H1 (cell line): ENCODE measurements around the gene PAX8. TPM values are rescaled to one million over a fixed set of nuclear protein-coding genes. Genes with fewer than 3 reads are reported as not detected.
A peak's percentile ranks its signal among the peaks of the same experiment; 100 is the strongest.

ENCODE experiments used
- CTCF ChIA-PET: fragments of 300-600 bp; sonication (Branson Sonifier 250); formaldehyde crosslinking; loops from one replicate; lab custom pipeline; 2021; ENCODE audit not compliant: partially characterized antibody; lab: Charles Lee
- POLR2A ChIA-PET: fragments of 300-600 bp; sonication (Branson Sonifier 250); formaldehyde crosslinking; loops from one replicate; lab custom pipeline; 2021; ENCODE audit warnings: inconsistent platforms; ENCODE audit not compliant: partially characterized antibody; lab: Charles Lee
- DNase-seq, 2 experiments: peaks; one replicate each; pipeline versions ENCODE4 v3.0.0 to v3.0.0-alpha.2; 2010 to 2022; ENCODE audit warnings: low spot score in 2 of 2, low read depth in 1 of 2, mixed read lengths in 1 of 2
- FAIRE-seq: peaks from 2 replicates; lab custom pipeline; 2011; peaks lifted over from hg19 to GRCh38; lab: Jason Lieb, UNC
- H2AFZ ChIP-seq: 2 replicates; pipeline ENCODE4 v1.8.1; 2012; ENCODE audit warnings: low read length, inconsistent platforms
- H2AK5ac ChIP-seq: 2 replicates; pipeline ENCODE4 v1.6.1; 2013; ENCODE audit warnings: low read depth, low read length
- H2BK120ac ChIP-seq: replicated peaks from 2 replicates; pipeline ENCODE3; 2013; ENCODE audit warnings: low read depth, low read length, inconsistent platforms
- H2BK12ac ChIP-seq: 2 replicates; pipeline ENCODE4 v1.6.1; 2013; ENCODE audit warnings: low read depth, low read length
- H2BK15ac ChIP-seq: 2 replicates; pipeline ENCODE4 v1.6.1; 2013; ENCODE audit warnings: low read length
- H2BK20ac ChIP-seq: 2 replicates; pipeline ENCODE4 v1.6.1; 2013; ENCODE audit warnings: low read length
- H2BK5ac ChIP-seq: 2 replicates; pipeline ENCODE4 v1.6.1; 2013; ENCODE audit warnings: low read depth, low read length
- H3K14ac ChIP-seq: 2 replicates; pipeline ENCODE4 v1.6.1; 2013; ENCODE audit warnings: inconsistent platforms; ENCODE audit not compliant: insufficient read length
- H3K18ac ChIP-seq: 2 replicates; pipeline ENCODE4 v1.6.1; 2013; ENCODE audit warnings: low read length; ENCODE audit errors: extremely low read depth
- H3K23ac ChIP-seq: 2 replicates; pipeline ENCODE4 v1.6.1; 2013; ENCODE audit warnings: inconsistent platforms; ENCODE audit not compliant: insufficient read length
- H3K23me2 ChIP-seq: 2 replicates; pipeline ENCODE4 v1.6.1; 2013; ENCODE audit warnings: low read depth, low read length
- H3K27ac ChIP-seq: 2 replicates; pipeline ENCODE4 v1.6.1; 2011; ENCODE audit warnings: low read depth, low read length, inconsistent platforms
- H3K27me3 ChIP-seq, 4 experiments: replicated peaks in 1 of 4; 1 replicate in 1 of 4; 2 replicates in 3 of 4; pipeline versions ENCODE4 v1.6.1 to v1.8.1; 2011 to 2013; ENCODE audit warnings: low read length in 3 of 4, mild to moderate bottlenecking in 3 of 4, inconsistent platforms in 2 of 4, mixed read lengths in 2 of 4, moderate library complexity in 1 of 4; ENCODE audit not compliant: control insufficient read depth in 3 of 4, insufficient read depth in 3 of 4; ENCODE audit errors: extremely low read depth in 1 of 4
- H3K36me3 ChIP-seq, 4 experiments: 2 replicates each; pipeline versions ENCODE4 v1.6.1 to v1.8.1; 2011 to 2013; ENCODE audit warnings: mild to moderate bottlenecking in 4 of 4, low read length in 3 of 4, moderate library complexity in 2 of 4, control low read depth in 1 of 4, inconsistent platforms in 1 of 4; ENCODE audit not compliant: insufficient read depth in 4 of 4, control insufficient read depth in 2 of 4
- H3K4ac ChIP-seq: replicated peaks from 2 replicates; pipeline ENCODE3; 2013; ENCODE audit warnings: low read length, low read depth, mixed read lengths, inconsistent platforms; ENCODE audit not compliant: insufficient read length
- H3K4me1 ChIP-seq, 4 experiments: replicated peaks in 1 of 4; 1 replicate in 1 of 4; 2 replicates in 3 of 4; pipeline versions ENCODE4 v1.6.1 to v1.8.1; 2011 to 2013; ENCODE audit warnings: low read length in 3 of 4, inconsistent platforms in 2 of 4, mixed read lengths in 1 of 4; ENCODE audit not compliant: insufficient read depth in 4 of 4, control insufficient read depth in 3 of 4
- H3K4me2 ChIP-seq, 2 experiments: 2 replicates each; pipeline versions ENCODE4 v1.6.1 to v1.8.1; 2011 to 2013; ENCODE audit warnings: low read depth in 2 of 2, low read length in 2 of 2, control low read depth in 1 of 2, inconsistent platforms in 1 of 2, mild to moderate bottlenecking in 1 of 2; ENCODE audit not compliant: insufficient read depth in 1 of 2
- H3K4me3 ChIP-seq, 4 experiments: fragments of 200-600, 300-600 bp in 1 of 4; sonication (generic), shearing (Covaris generic), sonication (Bioruptor Twin) in 1 of 4; 2 replicates each; pipeline versions ENCODE4 v1.5.1 to v1.8.1; 2011 to 2016; ENCODE audit warnings: low read length in 4 of 4, low read depth in 3 of 4, control low read depth in 2 of 4, inconsistent platforms in 2 of 4, mild to moderate bottlenecking in 2 of 4, mixed read lengths in 1 of 4, moderate library complexity in 1 of 4; ENCODE audit not compliant: insufficient read depth in 2 of 4; ENCODE audit errors: extremely low read depth in 1 of 4
- H3K56ac ChIP-seq: replicated peaks from 2 replicates; pipeline ENCODE3; 2013; ENCODE audit warnings: low read depth, mild to moderate bottlenecking, mixed read lengths, low read length, inconsistent platforms; ENCODE audit not compliant: insufficient read length
- H3K79me1 ChIP-seq: 2 replicates; pipeline ENCODE4 v1.6.1; 2013; ENCODE audit warnings: low read depth, low read length, control low read depth
- H3K79me2 ChIP-seq, 2 experiments: 2 replicates each; pipeline versions ENCODE4 v1.6.1 to v1.8.1; 2012 to 2013; ENCODE audit warnings: low read length in 2 of 2, mild to moderate bottlenecking in 2 of 2, inconsistent platforms in 1 of 2; ENCODE audit not compliant: insufficient read depth in 2 of 2, control insufficient read depth in 1 of 2
- H3K9ac ChIP-seq, 4 experiments: replicated peaks in 1 of 4; 1 replicate in 1 of 4; 2 replicates in 3 of 4; pipeline versions ENCODE4 v1.6.1 to v1.8.1; 2011 to 2013; ENCODE audit warnings: low read depth in 3 of 4, low read length in 3 of 4, control low read depth in 2 of 4, mild to moderate bottlenecking in 2 of 4, moderate library complexity in 2 of 4, inconsistent platforms in 1 of 4; ENCODE audit errors: extremely low read depth in 1 of 4
- H3K9me3 ChIP-seq, 2 experiments: 2 replicates each; pipeline versions ENCODE4 v1.6.1 to v1.8.1; 2012 to 2013; ENCODE audit warnings: mild to moderate bottlenecking in 2 of 2, moderate library complexity in 2 of 2, control low read depth in 1 of 2, inconsistent platforms in 1 of 2, low read depth in 1 of 2, low read length in 1 of 2, mixed read lengths in 1 of 2; ENCODE audit not compliant: insufficient read depth in 2 of 2
- H4K20me1 ChIP-seq, 2 experiments: replicated peaks in 1 of 2; 2 replicates each; pipeline versions ENCODE3 to v1.8.1; 2011 to 2013; ENCODE audit warnings: inconsistent platforms in 2 of 2, low read length in 2 of 2, mild to moderate bottlenecking in 1 of 2; ENCODE audit not compliant: insufficient read depth in 2 of 2, control insufficient read depth in 1 of 2
- H4K5ac ChIP-seq: 2 replicates; pipeline ENCODE4 v1.6.1; 2013; ENCODE audit warnings: low read length, low read depth, mixed read lengths, inconsistent platforms; ENCODE audit not compliant: insufficient read length
- H4K8ac ChIP-seq: 2 replicates; pipeline ENCODE4 v1.8.0; 2013; ENCODE audit warnings: mild to moderate bottlenecking, moderate library complexity, low read length, inconsistent platforms; ENCODE audit not compliant: insufficient read depth; ENCODE audit errors: extremely low read depth
- H4K91ac ChIP-seq: replicated peaks from 2 replicates; pipeline ENCODE3; 2013; ENCODE audit warnings: low read length, mixed read lengths, inconsistent platforms; ENCODE audit not compliant: insufficient read length
- CBX5 ChIP-seq: fragments of 300-800, 300-1000 bp; sonication (generic); IDR thresholded peaks from 2 replicates; pipeline ENCODE4 v1.7.1; 2016; ENCODE audit warnings: antibody characterized with exemption, low read length, low read depth
- CREB1 ChIP-seq: IDR thresholded peaks from 2 replicates; pipeline ENCODE4 v1.6.1; 2012; ENCODE audit warnings: inconsistent platforms
- EP300 ChIP-seq, 2 experiments: IDR thresholded peaks; 1 replicate in 1 of 2; 2 replicates in 1 of 2; pipeline ENCODE4 v1.6.1; 2011 to 2012; ENCODE audit warnings: low read depth in 2 of 2, low read length in 2 of 2, mild to moderate bottlenecking in 2 of 2, borderline replicate concordance in 1 of 2, inconsistent platforms in 1 of 2, moderate library complexity in 1 of 2
- NANOG ChIP-seq: IDR thresholded peaks from 2 replicates; pipeline ENCODE4 v1.6.1; 2011; ENCODE audit warnings: low read length, low read depth, mild to moderate bottlenecking, inconsistent platforms; ENCODE audit not compliant: insufficient read depth, poor library complexity, severe bottlenecking
- POLR2A ChIP-seq, 2 experiments: IDR thresholded peaks; 1 replicate in 1 of 2; 2 replicates in 1 of 2; pipeline ENCODE4 v1.6.1; 2011; ENCODE audit warnings: low read depth in 2 of 2, low read length in 2 of 2, mild to moderate bottlenecking in 2 of 2; ENCODE audit errors: control extremely low read depth in 1 of 2
- POLR2AphosphoS5 ChIP-seq: IDR thresholded peaks from 2 replicates; pipeline ENCODE4 v1.6.1; 2011; ENCODE audit warnings: low read depth, low read length
- RBBP5 ChIP-seq: IDR thresholded peaks from 2 replicates; pipeline ENCODE4 v1.7.1; 2012; ENCODE audit warnings: low read depth, mild to moderate bottlenecking, inconsistent platforms, low read length, moderate library complexity, borderline replicate concordance
- SIN3A ChIP-seq, 2 experiments: IDR thresholded peaks in 1 of 2; conservative IDR thresholded peaks in 1 of 2; 2 replicates each; pipeline ENCODE4 v1.6.1; 2011 to 2012; ENCODE audit warnings: low read length in 2 of 2, improper control_type of control experiment in 1 of 2, low read depth in 1 of 2, mild to moderate bottlenecking in 1 of 2
- SUZ12 ChIP-seq: fragments of 200-600 bp; sonication (generic); IDR thresholded peaks from 2 replicates; pipeline ENCODE4 v1.6.1; 2012; ENCODE audit warnings: mild to moderate bottlenecking, inconsistent platforms, low read length, moderate library complexity, mixed read lengths
- ZNF274 ChIP-seq: IDR thresholded peaks from 2 replicates; pipeline ENCODE4 v1.7.0; 2012; ENCODE audit warnings: low read length, borderline replicate concordance; ENCODE audit errors: extremely low read depth
- WGBS, 2 experiments: shearing (Covaris generic) in 1 of 2; methylation state at CpG; one replicate each; pipeline versions ENCODE4 v1.1.6 to v1.1.7; 2013 to 2015; ENCODE audit warnings: low lambda C conversion rate in 2 of 2, mixed read lengths in 2 of 2, inconsistent platforms in 1 of 2, low coverage in 1 of 2, missing lambda C conversion rate in 1 of 2; ENCODE audit not compliant: insufficient replicate concordance in 2 of 2, insufficient coverage in 1 of 2, insufficient read length in 1 of 2; ENCODE audit errors: extremely low coverage in 1 of 2, missing lambda C conversion rate in 1 of 2; 5-methylcytosine and 5-hydroxymethylcytosine counted together
- polyA plus RNA-seq, 7 experiments: library from polyadenylated mRNA; depleted of rRNA in 3 of 7; stranded (reverse) in 5 of 7; unstranded in 2 of 7; fragments of >200 nt in 5 of 7; fragments of 200-250 nt in 2 of 7; gene quantifications; 1 replicate in 5 of 7; 2 replicates in 1 of 7; 4 replicates in 1 of 7; pipeline versions ENCODE4 v1.2.1 to v1.2.3, GENCODE V29; 2011 to 2013; ENCODE audit warnings: missing spikeins in 2 of 7, mixed read lengths in 2 of 7
- total RNA-seq: library from RNA; stranded (reverse); fragmentation: NEBNext Ultra II Directional; extraction: Animal tissue kit (Norgen Biotek cat#: 25700); gene quantifications from 2 replicates; pipeline ENCODE4 v1.2.1, GENCODE V29; 2021

Gene PAX8
- total and polyA plus RNA-seq, 2 of the 8 experiments (the other 6 are each of a cell fraction or from before 2014, with no cell fraction given), result 0.02 TPM; not detected in 1

GRCh38 chr2:113198790-113199612 is 79.7 kb downstream of the PAX8 start:
- Histone ChIP-seq H3K9ac (peak overlapping the region in 1 of 4 experiments; percentile 56; a peak in 1 of 7 replicates), H3K23me2 (peaks cover 2% of the 10 kb centered on the region; the same call in 1 of the 2 replicates), H3K27me3 (peaks cover 0 to 2% (median 0%) of the 10 kb centered on the region in 4 experiments; a peak in 1 of 7 replicates), H3K56ac (no peak overlapping the region), H3K4me1 (no peaks in the 10 kb centered on the region; a peak in 3 of 7 replicates), H4K20me1 (no peaks in the 10 kb centered on the region), H3K18ac (peak overlapping the region; percentile 83), H3K9me3 (no peaks in the 10 kb centered on the region), H3K23ac (no peak overlapping the region), H3K79me2 (no peaks in the 10 kb centered on the region), H3K36me3 (no peaks in the 10 kb centered on the region), H3K4ac (no peak overlapping the region), H3K79me1 (no peaks in the 10 kb centered on the region), H2BK12ac (no peak overlapping the region), H2AK5ac (no peak overlapping the region), H4K91ac (no peak overlapping the region), H2BK15ac (no peak overlapping the region), H3K14ac (no peak overlapping the region), H4K5ac (peak overlapping the region; percentile 51), H2BK20ac (no peak overlapping the region), H3K4me2 (peak overlapping the region; percentile 47 to 76), H3K4me3 (peak overlapping the region; percentile 57 to 73 (median 66)), H2BK120ac (no peak overlapping the region), H2AFZ (peak overlapping the region; percentile 77), H2BK5ac (no peak overlapping the region), H4K8ac (peak overlapping the region; percentile 72), H3K27ac (no peak overlapping the region)
- CTCF ChIA-PET, result interaction anchor here (0.6 to 16.5 kb wide), 48 partner anchors 9 to 192 kb away, joined by 3 to 253 read pairs (median 5); partner anchors contain the start of genes PAX8 and PSD4
- FAIRE-seq (no peak), DNase-seq (peak; percentile 54 to 95)
- 2% methylated on average over 63 of the region's 79 CpGs; no CpG with 5 or more reads in 1 of the 2 experiments for WGBS, 2 experiments
- POLR2A ChIA-PET, result interaction anchor here (0.7 to 1.3 kb wide), 8 partner anchors 12 to 167 kb away, joined by 3 to 4 read pairs (median 3); no protein-coding TSS in a partner anchor
- peak; percentile 69; the same call in 1 of the 2 replicates for TF ChIP-seq RBBP5
- TF ChIP-seq ZNF274, result no peak
- no peak for TF ChIP-seq CBX5
- TF ChIP-seq POLR2A (IDR thresholded peaks at IDR 0.05; ENCODE audit: control extremely low read depth in 1 of 2, low read depth in 2 of 2, low read length in 2 of 2), result 0 out of 3 replicates have a peak, but pooled peaks of 1 of the 2 experiments have one; percentile 15
- TF ChIP-seq EP300 (IDR thresholded peaks at IDR 0.05; ENCODE audit: borderline replicate concordance in 1 of 2, low read depth in 2 of 2, low read length in 2 of 2), result 0 out of 3 replicates have a peak, but pooled peaks of 1 of the 2 experiments have one; percentile 1
- peak; percentile 74 for TF ChIP-seq CREB1
- TF ChIP-seq NANOG, result peak; percentile 2
- TF ChIP-seq SIN3A (conservative IDR thresholded peaks at IDR 0.05 in 1 of 2, IDR thresholded peaks at IDR 0.05 in 1 of 2; ENCODE audit: low read depth in 1 of 2, low read length in 2 of 2), result 0 out of 4 replicates have a peak, but pooled peaks of 1 of the 2 experiments have one; percentile 57
- TF ChIP-seq POLR2AphosphoS5, result 0 out of 2 replicates have a peak, but pooled peaks have one; percentile 30
- TF ChIP-seq SUZ12, result peak; percentile 42; the same call in 1 of the 2 replicates
